Measurements from ENCODE around the gene TLE2. TPM values are rescaled to one million over a fixed set of nuclear protein-coding genes. Genes with fewer than 3 reads are reported as not detected.

TLE2 gene
- total and polyA plus RNA-seq, 9 of the 15 experiments (the other 6 are each of a cell fraction or from before 2014, with no cell fraction given): 0.35 to 13.1 (median 6.2) TPM

GRCh38 chr19:3035542-3036118, 6.5 kb upstream of the TLE2 start (continued):
- TF ChIP-seq AFF4 (CRISPR knock-in tag; IDR thresholded peaks at IDR 0.05) (peak; percentile 60; the same call in 1 of the 2 replicates), HLTF (IDR thresholded peaks at IDR 0.05) (no peak), MGA (IDR thresholded peaks at IDR 0.05) (peak; percentile 69; the same call in 1 of the 2 replicates), ZMIZ1 (IDR thresholded peaks at IDR 0.05; ENCODE audit: low read depth in 2 of 2, low read length in 2 of 2) (0 out of 4 replicates have a peak, but pooled peaks of 1 of the 2 experiments have one; percentile 7), E2F6 (IDR thresholded peaks at IDR 0.05; ENCODE audit: borderline replicate concordance in 1 of 2, extremely low read depth in 1 of 2, insufficient read depth in 1 of 2, insufficient read length in 1 of 2, low read depth in 1 of 2, low read length in 1 of 2, poor library complexity in 1 of 2, severe bottlenecking in 1 of 2) (peak; percentile 22 to 55)
